ENCODE results near the gene FOXI3. TPM values are rescaled to one million over a fixed set of nuclear protein-coding genes. Genes with fewer than 3 reads are reported as not detected.

Gene FOXI3
- total RNA-seq, 1 donor from 2014 or later: not detected

- Mint-ChIP-seq H3K4me1 (ENCODE audit: low read depth) (no peaks in the 10 kb centered on the region), H3K9me3 (ENCODE audit: low read depth) (peaks cover 2% of the 10 kb centered on the region), H3K36me3 (ENCODE audit: low read depth) (no peaks in the 10 kb centered on the region), H3K27me3 (ENCODE audit: low read depth) (peaks cover 6% of the 10 kb centered on the region), H3K4me3 (ENCODE audit: unreplicated experiment) (no peak overlapping the region), H3K27ac (ENCODE audit: unreplicated experiment) (no peak overlapping the region)
- TF ChIP-seq CTCF (IDR thresholded peaks at IDR 0.05): no peak
- DNase-seq (ENCODE audit: low spot score): no peak
These were observed 52.3 kb downstream of the FOXI3 start for GRCh38 chr2:88400037-88400767.

GRCh38 chr2:88398180-88398579, 54.3 kb downstream of the FOXI3 start:
- no peak for DNase-seq (ENCODE audit: low spot score)
- Mint-ChIP-seq H3K4me1 (ENCODE audit: low read depth) (no peaks in the 10 kb centered on the region), H3K4me3 (ENCODE audit: unreplicated experiment) (no peak overlapping the region), H3K36me3 (ENCODE audit: low read depth) (no peaks in the 10 kb centered on the region), H3K9me3 (ENCODE audit: low read depth) (peaks cover 2% of the 10 kb centered on the region), H3K27ac (ENCODE audit: unreplicated experiment) (no peak overlapping the region), H3K27me3 (ENCODE audit: low read depth) (peaks cover 6% of the 10 kb centered on the region)
- no peak for TF ChIP-seq CTCF (IDR thresholded peaks at IDR 0.05)

Other genes with a start within 250 kb of the FOXI3 start
- 18.5 to 19.8 TPM (median 19.3 TPM) in 3 replicates for gene EIF2AK3, start 174.8 kb upstream of the FOXI3 start, total RNA-seq
- gene RPIA, start 239.0 kb upstream of the FOXI3 start, total RNA-seq: 8.6 to 9.0 TPM (median 8.9 TPM) in 3 replicates